ENCODE results near the gene CAMTA1. TPM values are rescaled to one million over a fixed set of nuclear protein-coding genes. Genes with fewer than 3 reads are reported as not detected.

The CAMTA1 gene
- total RNA-seq, 4 donors from 2014 or later = 57.4 to 88.3 (median 62.1) TPM

DNA sequence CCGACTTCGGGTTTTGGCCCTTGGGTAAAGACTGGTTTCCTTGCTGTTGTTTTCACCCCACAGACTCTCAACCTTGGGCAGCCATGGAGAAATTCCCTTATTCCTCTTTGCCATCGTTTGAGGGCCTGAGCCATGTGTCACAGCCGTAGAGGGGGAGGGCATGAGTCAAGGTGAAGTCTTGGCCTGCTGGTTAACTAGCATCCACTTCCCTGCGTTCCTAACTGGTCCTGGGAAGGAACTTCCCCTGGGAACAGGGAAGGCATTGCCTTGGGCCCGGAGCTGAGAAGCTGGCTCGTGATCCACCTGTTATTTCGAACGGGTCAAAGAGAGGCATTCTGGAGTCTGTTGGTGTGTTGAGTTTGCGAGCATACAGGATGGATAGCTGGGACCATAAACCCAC, 464.9 kb downstream of the CAMTA1 start:
- Histone ChIP-seq H3K27me3 (no peaks in the 10 kb centered on the region), H3K4me1 (no peaks in the 10 kb centered on the region), H3K9me3 (no peaks in the 10 kb centered on the region), H3K27ac (no peak overlapping the region), H3K4me3 (no peak overlapping the region), H3K36me3 (no peaks in the 10 kb centered on the region)
- TF ChIP-seq POLR2A (IDR thresholded peaks at IDR 0.05) = no peak
- TF ChIP-seq, protein P1, sequence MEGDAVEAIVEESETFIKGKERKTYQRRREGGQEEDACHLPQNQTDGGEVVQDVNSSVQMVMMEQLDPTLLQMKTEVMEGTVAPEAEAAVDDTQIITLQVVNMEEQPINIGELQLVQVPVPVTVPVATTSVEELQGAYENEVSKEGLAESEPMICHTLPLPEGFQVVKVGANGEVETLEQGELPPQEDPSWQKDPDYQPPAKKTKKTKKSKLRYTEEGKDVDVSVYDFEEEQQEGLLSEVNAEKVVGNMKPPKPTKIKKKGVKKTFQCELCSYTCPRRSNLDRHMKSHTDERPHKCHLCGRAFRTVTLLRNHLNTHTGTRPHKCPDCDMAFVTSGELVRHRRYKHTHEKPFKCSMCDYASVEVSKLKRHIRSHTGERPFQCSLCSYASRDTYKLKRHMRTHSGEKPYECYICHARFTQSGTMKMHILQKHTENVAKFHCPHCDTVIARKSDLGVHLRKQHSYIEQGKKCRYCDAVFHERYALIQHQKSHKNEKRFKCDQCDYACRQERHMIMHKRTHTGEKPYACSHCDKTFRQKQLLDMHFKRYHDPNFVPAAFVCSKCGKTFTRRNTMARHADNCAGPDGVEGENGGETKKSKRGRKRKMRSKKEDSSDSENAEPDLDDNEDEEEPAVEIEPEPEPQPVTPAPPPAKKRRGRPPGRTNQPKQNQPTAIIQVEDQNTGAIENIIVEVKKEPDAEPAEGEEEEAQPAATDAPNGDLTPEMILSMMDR (IDR thresholded peaks at IDR 0.05) = no peak
- no peak for DNase-seq

DNA sequence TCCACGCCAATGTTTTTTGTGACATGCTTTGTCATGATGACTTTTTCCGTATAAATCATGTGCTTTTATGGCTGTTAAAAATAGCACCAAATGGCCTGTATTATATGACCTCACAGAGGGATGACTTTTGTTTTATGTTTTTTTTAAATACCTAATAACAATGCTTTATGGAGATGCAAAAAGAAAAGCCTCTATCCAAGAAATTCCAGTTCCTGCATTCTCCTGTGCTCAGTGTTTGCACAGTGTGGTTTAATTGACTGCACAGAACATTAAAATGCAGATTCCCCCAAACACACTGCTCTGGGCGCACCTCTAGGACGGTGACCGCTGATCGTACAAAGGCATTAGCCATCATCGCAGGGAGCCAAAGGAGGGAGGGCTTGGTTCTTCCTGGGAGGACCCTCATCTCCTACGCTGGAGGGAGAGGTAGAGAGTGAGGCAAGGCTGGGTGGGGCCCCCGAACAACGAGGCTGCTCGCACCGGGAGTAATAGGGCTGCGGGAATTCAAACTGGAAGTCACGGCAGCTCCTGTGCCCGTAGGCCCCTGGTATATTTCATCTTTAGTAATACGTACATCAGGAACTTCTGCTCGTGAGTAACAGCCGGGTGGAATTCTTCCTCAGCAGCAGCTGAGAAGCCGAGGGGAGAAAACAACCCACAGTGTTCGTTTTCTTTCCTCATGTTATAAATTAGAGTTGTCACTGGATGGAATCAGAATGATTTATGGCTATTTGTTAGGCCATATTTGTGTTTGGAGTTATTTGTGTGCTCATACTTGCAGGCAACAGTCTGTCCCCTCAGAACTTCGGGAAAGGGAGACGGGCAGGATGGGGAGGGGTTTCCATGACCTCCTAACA, 465.6 kb downstream of the CAMTA1 start:
- DNase-seq = no peak
- TF ChIP-seq POLR2A (IDR thresholded peaks at IDR 0.05) = no peak
- TF ChIP-seq, protein P1 (IDR thresholded peaks at IDR 0.05) = no peak
- H3K27ac ChIP-seq = no peak overlapping the region
- no peak overlapping the region for H3K4me3 ChIP-seq
- H3K27me3 ChIP-seq = no peaks in the 10 kb centered on the region
- no peaks in the 10 kb centered on the region for H3K9me3 ChIP-seq
- H3K4me1 ChIP-seq = no peaks in the 10 kb centered on the region
- H3K36me3 ChIP-seq = no peaks in the 10 kb centered on the region

DNA sequence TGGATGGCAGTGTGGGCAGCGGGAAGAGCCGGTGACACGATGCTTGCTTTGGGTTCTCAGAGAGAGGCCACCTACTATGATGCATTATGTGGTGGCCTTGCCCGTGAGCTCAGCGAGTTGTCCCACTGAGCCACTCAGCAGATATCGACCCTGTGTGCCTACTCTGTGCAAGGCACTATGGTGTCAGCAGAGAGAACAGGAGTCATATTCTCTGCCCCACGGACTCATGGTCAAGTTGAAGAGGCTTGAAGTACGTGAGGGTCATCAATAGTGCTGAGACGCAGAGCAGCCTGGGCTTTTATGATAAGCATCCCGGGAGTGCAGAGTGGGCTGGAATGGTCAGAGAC, 466.2 kb downstream of the CAMTA1 start:
- H3K36me3 ChIP-seq = no peaks in the 10 kb centered on the region
- no peak for DNase-seq

DNA sequence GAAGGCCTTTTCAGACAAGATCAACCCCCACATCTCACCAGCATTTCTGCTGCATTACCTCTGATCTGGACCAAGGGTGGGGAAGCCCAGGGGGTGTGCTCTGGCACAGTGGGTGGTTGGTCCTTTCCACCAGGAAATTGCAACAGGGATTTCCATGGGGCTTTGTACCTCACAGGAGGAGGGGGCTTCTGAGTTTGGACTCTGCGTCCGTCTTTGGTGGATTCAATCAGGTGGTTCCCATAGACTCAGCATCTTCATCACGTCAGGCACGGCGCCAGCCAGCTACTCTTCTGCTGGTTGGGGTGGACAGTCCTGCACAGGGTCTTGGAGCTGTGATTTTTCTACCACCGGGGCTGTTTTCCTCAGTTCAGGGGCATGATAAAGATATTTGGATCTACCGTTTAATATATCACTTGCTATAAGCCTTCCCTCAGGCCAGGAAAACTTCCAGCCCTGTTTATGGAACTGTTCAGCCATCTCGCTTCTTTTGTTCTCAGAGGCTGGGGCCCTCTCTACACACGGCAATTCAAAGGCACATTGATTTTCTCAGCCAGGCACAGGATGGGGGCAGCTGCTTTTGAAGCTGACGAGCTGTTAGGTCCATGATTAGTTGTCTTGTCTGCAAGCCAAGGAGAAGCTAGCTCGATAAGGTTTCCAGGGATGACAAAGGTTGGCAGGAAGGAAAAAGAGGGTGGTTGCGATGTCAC, 467.3 kb downstream of the CAMTA1 start:
- Histone ChIP-seq H3K27me3 (no peaks in the 10 kb centered on the region), H3K36me3 (no peaks in the 10 kb centered on the region), H3K4me3 (no peak overlapping the region), H3K9me3 (no peaks in the 10 kb centered on the region), H3K4me1 (no peaks in the 10 kb centered on the region), H3K27ac (no peak overlapping the region)
- no peak for DNase-seq
- TF ChIP-seq, protein P1 (IDR thresholded peaks at IDR 0.05) = no peak
- TF ChIP-seq POLR2A (IDR thresholded peaks at IDR 0.05) = no peak

More for the DNA sequence above, 466.2 kb downstream of the CAMTA1 start:
- no peaks in the 10 kb centered on the region for H3K4me1 ChIP-seq
- H3K27ac ChIP-seq = no peak overlapping the region
- no peaks in the 10 kb centered on the region for H3K27me3 ChIP-seq
- TF ChIP-seq, protein P1 (IDR thresholded peaks at IDR 0.05) = no peak
- no peak for TF ChIP-seq POLR2A (IDR thresholded peaks at IDR 0.05)
- H3K9me3 ChIP-seq = no peaks in the 10 kb centered on the region
- no peak overlapping the region for H3K4me3 ChIP-seq

DNA sequence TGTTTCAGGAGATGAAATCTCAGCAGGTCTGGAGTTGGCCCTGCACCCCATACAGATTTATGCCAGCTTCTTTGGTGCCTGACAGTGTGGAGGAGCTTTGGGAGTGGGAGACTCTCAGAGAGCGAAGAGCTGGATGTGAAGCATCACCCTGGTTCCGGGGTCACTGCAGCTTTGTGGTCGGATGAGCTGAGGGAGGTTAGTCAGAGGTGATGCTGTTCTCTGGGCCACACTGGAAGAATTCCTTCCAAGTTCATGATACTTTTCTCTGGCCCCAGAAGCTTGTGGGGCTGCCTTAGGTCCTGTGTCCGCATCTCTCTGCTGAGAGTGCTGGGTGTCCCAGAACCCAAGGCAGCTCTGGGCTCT, 467.8 kb downstream of the CAMTA1 start:
- Histone ChIP-seq H3K27ac (no peak overlapping the region), H3K4me1 (no peaks in the 10 kb centered on the region), H3K36me3 (no peaks in the 10 kb centered on the region), H3K9me3 (no peaks in the 10 kb centered on the region), H3K4me3 (no peak overlapping the region), H3K27me3 (no peaks in the 10 kb centered on the region)
- no peak for DNase-seq
- TF ChIP-seq POLR2A (IDR thresholded peaks at IDR 0.05) = no peak
- TF ChIP-seq, protein P1 (IDR thresholded peaks at IDR 0.05) = no peak
